ENCODE measurements around the gene ALK. TPM values are rescaled to one million over a fixed set of nuclear protein-coding genes. Genes with fewer than 3 reads are reported as not detected.

Gene ALK
- total RNA-seq, 1 donor from 2014 or later = not detected

DNA sequence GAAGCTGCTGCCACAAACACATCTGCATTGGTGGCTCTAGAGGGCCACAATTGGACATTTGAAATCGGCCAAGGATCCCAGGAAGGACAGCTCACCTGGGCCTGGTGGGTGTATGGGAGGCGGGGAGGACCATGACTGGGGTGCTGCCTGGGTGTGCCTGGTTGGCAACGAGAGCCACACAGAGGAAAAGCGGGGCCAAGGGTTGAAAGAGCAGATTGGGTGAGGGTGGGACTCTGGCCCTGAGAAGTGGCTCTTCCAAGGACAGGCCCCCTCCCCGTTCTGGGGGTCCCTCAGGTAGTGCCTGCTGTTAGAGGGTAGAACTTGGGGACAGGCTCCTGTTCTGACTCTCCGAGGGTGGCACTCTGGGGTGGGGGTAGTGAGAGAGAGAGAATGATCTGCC is 703.3 kb downstream of the ALK start:
- DNase-seq (ENCODE audit: low spot score, unreplicated experiment) = no peak
- no peak overlapping the region for H3K4me3 Mint-ChIP-seq (ENCODE audit: low read depth)
- no peaks in the 10 kb centered on the region for H3K36me3 Mint-ChIP-seq (ENCODE audit: insufficient read depth)
- no peaks in the 10 kb centered on the region for H3K9me3 Mint-ChIP-seq (ENCODE audit: low read depth)
- peaks cover 4% of the 10 kb centered on the region for H3K27me3 Mint-ChIP-seq
- H3K4me1 Mint-ChIP-seq (ENCODE audit: low read depth) = no peaks in the 10 kb centered on the region
- TF ChIP-seq, protein P1, sequence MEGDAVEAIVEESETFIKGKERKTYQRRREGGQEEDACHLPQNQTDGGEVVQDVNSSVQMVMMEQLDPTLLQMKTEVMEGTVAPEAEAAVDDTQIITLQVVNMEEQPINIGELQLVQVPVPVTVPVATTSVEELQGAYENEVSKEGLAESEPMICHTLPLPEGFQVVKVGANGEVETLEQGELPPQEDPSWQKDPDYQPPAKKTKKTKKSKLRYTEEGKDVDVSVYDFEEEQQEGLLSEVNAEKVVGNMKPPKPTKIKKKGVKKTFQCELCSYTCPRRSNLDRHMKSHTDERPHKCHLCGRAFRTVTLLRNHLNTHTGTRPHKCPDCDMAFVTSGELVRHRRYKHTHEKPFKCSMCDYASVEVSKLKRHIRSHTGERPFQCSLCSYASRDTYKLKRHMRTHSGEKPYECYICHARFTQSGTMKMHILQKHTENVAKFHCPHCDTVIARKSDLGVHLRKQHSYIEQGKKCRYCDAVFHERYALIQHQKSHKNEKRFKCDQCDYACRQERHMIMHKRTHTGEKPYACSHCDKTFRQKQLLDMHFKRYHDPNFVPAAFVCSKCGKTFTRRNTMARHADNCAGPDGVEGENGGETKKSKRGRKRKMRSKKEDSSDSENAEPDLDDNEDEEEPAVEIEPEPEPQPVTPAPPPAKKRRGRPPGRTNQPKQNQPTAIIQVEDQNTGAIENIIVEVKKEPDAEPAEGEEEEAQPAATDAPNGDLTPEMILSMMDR (IDR thresholded peaks at IDR 0.05; ENCODE audit: unreplicated experiment) = no peak
- no peak overlapping the region for H3K27ac Mint-ChIP-seq

DNA sequence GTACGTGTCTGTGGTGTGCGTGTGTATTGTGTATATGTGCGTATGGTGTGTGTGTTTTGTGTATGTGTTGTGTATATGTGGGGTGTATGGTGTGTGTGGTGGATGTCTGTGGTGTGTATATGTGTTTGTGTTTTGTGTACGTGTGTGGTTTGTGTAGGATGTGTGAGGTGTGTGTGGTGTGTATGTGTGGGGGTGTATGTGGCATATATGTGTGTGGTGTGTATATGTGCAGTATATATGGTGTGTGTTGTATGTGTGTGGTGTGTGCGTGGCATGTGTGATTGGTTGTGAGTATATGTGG is 704.8 kb downstream of the ALK start:
- Mint-ChIP-seq H3K9me3 (ENCODE audit: low read depth) (no peaks in the 10 kb centered on the region), H3K4me1 (ENCODE audit: low read depth) (no peaks in the 10 kb centered on the region), H3K36me3 (ENCODE audit: insufficient read depth) (no peaks in the 10 kb centered on the region), H3K27me3 (peaks cover 4% of the 10 kb centered on the region), H3K27ac (no peak overlapping the region), H3K4me3 (ENCODE audit: low read depth) (no peak overlapping the region)
- TF ChIP-seq, protein P1 (IDR thresholded peaks at IDR 0.05; ENCODE audit: unreplicated experiment) = no peak
- no peak for DNase-seq (ENCODE audit: low spot score, unreplicated experiment)

- DNase-seq (ENCODE audit: low spot score, unreplicated experiment) = no peak
- TF ChIP-seq, protein P1 (IDR thresholded peaks at IDR 0.05; ENCODE audit: unreplicated experiment) = no peak
- no peaks in the 10 kb centered on the region for H3K36me3 Mint-ChIP-seq (ENCODE audit: insufficient read depth)
- no peaks in the 10 kb centered on the region for H3K4me1 Mint-ChIP-seq (ENCODE audit: low read depth)
- H3K27me3 Mint-ChIP-seq = peaks cover 4% of the 10 kb centered on the region
- H3K27ac Mint-ChIP-seq = no peak overlapping the region
- H3K9me3 Mint-ChIP-seq (ENCODE audit: low read depth) = no peaks in the 10 kb centered on the region
- no peak overlapping the region for H3K4me3 Mint-ChIP-seq (ENCODE audit: low read depth)
Observed at GRCh38 chr2:29215739-29216608, 705.4 kb downstream of the ALK start.

DNA sequence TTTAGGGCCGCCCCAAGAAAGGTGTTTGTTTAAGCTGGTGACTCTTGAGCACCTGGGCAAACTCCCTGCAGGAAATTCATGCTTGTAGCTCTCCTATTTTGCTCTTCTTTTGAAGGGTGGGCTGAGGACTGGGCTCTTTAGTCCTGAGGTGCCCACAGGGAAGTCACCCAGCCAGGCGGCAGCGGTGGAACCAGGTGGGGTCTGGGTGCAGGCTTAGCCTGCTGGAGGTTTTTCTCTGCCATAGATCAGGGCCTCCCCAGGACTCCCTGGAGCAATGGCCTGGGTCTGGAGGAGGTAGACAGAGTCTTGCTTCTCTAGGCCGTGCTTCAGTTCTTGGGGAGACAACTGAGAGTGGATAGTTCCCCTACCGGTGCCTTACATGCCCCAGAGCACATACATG is 706.3 kb downstream of the ALK start:
- Mint-ChIP-seq H3K9me3 (ENCODE audit: low read depth) (no peaks in the 10 kb centered on the region), H3K4me1 (ENCODE audit: low read depth) (no peaks in the 10 kb centered on the region), H3K36me3 (ENCODE audit: insufficient read depth) (no peaks in the 10 kb centered on the region), H3K27ac (no peak overlapping the region), H3K27me3 (peaks cover 4% of the 10 kb centered on the region), H3K4me3 (ENCODE audit: low read depth) (no peak overlapping the region)
- DNase-seq (ENCODE audit: low spot score, unreplicated experiment) = no peak
- TF ChIP-seq, protein P1 (IDR thresholded peaks at IDR 0.05; ENCODE audit: unreplicated experiment) = no peak

- no peaks in the 10 kb centered on the region for H3K9me3 Mint-ChIP-seq (ENCODE audit: low read depth)
- H3K36me3 Mint-ChIP-seq (ENCODE audit: insufficient read depth) = no peaks in the 10 kb centered on the region
- no peak overlapping the region for H3K4me3 Mint-ChIP-seq (ENCODE audit: low read depth)
- no peaks in the 10 kb centered on the region for H3K4me1 Mint-ChIP-seq (ENCODE audit: low read depth)
- DNase-seq (ENCODE audit: low spot score, unreplicated experiment) = no peak
- TF ChIP-seq, protein P1 (IDR thresholded peaks at IDR 0.05; ENCODE audit: unreplicated experiment) = no peak
- H3K27me3 Mint-ChIP-seq = peaks cover 4% of the 10 kb centered on the region
- H3K27ac Mint-ChIP-seq = no peak overlapping the region
Observed at GRCh38 chr2:29213888-29214291, 707.5 kb downstream of the ALK start.
